ENCODE measurements around the gene CABCOCO1. TPM values are rescaled to one million over a fixed set of nuclear protein-coding genes. Genes with fewer than 3 reads are reported as not detected.

The CABCOCO1 gene
- not detected for total RNA-seq

DNA sequence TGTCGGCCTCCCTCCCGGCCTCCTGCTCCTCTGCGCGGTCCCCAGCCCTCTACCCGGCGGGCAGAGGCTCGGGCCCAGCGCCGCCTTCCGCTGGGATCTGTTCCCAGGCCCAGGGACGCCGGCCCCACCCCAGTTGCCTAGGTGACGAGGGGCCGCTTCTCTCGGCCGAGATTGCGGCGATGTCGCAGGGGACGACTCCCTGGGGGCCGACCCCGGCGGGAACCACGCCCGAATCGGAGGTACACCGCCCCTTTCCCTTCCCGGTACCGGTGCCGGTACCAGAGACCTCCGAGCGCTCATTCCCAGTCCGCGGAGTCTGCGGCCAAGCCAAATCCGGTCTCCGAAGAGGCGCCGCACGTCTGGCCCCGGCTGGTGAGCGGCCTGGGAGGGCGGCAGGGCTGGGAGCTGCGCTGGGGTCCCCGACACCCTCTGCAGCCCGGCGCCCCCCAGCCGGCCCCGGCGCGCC lies at the start of gene CABCOCO1:
TSS of gene CABCOCO1 (plus strand) at position 136 of the 466 bp plus-strand sequence. CDS start at position 180, 44 bp downstream.
- H3K27me3 Mint-ChIP-seq, result peaks cover 41% of the 10 kb centered on the region
- no peak within 1 kb of the TSS for H3K4me3 Mint-ChIP-seq
- ATAC-seq, result no peak
- H3K4me1 Mint-ChIP-seq, result no peaks in the 10 kb centered on the region
- H3K27ac Mint-ChIP-seq, result no peak within 1 kb of the TSS
- CTCF ChIA-PET, result no interaction called here
- DNase-seq, result no peak
- H3K9me3 Mint-ChIP-seq (ENCODE audit: low read depth), result no peaks in the 10 kb centered on the region
- no peaks in the 10 kb centered on the region for H3K36me3 Mint-ChIP-seq

DNA sequence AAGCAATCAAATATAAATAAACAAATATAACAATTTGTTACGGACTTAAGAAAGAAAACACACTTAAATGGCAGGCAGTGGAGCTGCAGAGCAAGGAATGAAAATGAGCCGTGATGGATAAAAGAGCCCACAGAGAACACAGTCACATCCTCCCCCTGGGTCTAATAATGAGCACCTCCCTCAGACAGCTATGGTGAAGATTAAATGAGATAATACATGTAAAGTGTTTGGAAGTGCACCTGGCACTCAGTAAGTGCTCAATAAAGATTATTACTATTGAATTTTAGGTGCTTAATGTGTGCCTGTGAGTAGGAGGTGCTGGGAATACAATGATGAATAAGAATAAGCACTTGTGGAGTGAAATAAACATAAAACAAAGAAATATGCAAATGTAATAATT lies 49.1 kb upstream of the CABCOCO1 start:
- Mint-ChIP-seq H3K4me3 (no peak overlapping the region), H3K27ac (no peak overlapping the region), H3K36me3 (no peaks in the 10 kb centered on the region), H3K4me1 (no peaks in the 10 kb centered on the region), H3K27me3 (peaks cover 11% of the 10 kb centered on the region), H3K9me3 (ENCODE audit: low read depth) (no peaks in the 10 kb centered on the region)
- CTCF ChIA-PET, result no interaction called here
- ATAC-seq, result no peak
- DNase-seq, result no peak

DNA sequence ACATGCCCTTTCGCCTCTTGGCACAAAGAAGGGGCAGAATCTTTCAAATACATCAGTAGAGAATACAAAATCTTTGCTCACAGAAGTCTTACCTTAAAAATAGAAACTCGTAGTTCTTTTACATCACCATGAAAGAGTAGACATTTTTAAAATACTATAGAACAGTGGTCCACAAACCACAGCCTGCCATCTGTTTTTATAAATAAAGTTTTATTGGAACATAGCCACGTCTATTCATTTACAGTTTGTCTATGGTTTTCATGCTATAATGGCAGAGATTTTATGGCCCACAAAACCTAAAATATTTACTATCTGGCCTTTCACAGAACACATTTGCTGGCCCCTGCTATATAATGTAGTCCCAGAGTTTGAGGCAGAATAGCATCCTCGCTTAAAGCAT lies 46.1 kb upstream of the CABCOCO1 start:
- no peaks in the 10 kb centered on the region for H3K36me3 Mint-ChIP-seq
- H3K9me3 Mint-ChIP-seq (ENCODE audit: low read depth), result no peaks in the 10 kb centered on the region
- no peak overlapping the region for H3K4me3 Mint-ChIP-seq
- H3K27me3 Mint-ChIP-seq, result peaks cover 15% of the 10 kb centered on the region
- no peaks in the 10 kb centered on the region for H3K4me1 Mint-ChIP-seq
- no peak overlapping the region for H3K27ac Mint-ChIP-seq
- DNase-seq (no peak), ATAC-seq (no peak)
- CTCF ChIA-PET, result no interaction called here

DNA sequence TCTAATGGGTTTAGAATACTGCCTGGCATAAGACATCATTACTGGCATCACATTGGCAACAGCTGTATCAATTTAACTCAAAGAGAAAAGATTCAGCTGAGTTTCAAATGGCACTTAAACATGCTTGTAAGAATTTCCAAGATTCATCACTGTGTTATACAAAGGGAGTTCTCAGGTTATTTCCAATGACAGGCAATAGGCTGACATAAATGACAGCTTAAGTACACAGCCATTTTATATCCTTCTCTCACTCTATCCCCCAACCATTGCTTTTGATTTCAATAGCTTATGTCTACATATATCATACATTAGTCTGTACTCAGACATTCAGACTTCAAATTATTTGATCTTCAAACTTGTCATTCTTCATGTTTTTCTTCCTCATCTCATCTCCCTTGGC lies 45.5 kb upstream of the CABCOCO1 start:
- CTCF ChIA-PET, result no interaction called here
- no peaks in the 10 kb centered on the region for H3K36me3 Mint-ChIP-seq
- H3K9me3 Mint-ChIP-seq (ENCODE audit: low read depth), result no peaks in the 10 kb centered on the region
- no peak for DNase-seq
- H3K4me3 Mint-ChIP-seq, result no peak overlapping the region
- H3K27me3 Mint-ChIP-seq, result peaks cover 16% of the 10 kb centered on the region
- no peak for ATAC-seq
- H3K4me1 Mint-ChIP-seq, result no peaks in the 10 kb centered on the region
- no peak overlapping the region for H3K27ac Mint-ChIP-seq

DNA sequence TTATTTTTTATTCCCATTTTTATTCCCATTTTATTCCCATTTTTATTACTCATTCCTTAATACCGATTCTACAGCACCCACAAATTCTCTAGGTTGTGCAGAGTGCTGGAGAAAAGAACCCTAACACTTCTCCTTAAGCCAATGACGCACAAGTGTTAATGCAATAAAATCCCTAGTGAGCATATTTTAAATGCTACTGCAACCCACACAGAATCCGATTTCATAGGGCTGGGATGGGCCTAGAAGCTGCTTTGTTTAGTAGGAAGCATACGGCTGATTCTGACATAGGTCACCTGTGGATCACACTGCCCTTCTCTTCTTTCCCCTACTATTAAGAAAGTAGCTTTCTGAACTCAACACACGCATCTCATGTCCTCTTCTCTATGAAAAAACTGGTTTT lies 45.1 kb upstream of the CABCOCO1 start:
- Mint-ChIP-seq H3K27me3 (peaks cover 12% of the 10 kb centered on the region), H3K9me3 (ENCODE audit: low read depth) (no peaks in the 10 kb centered on the region), H3K36me3 (no peaks in the 10 kb centered on the region), H3K27ac (no peak overlapping the region), H3K4me1 (no peaks in the 10 kb centered on the region), H3K4me3 (no peak overlapping the region)
- CTCF ChIA-PET, result no interaction called here
- DNase-seq (no peak), ATAC-seq (no peak)

DNA sequence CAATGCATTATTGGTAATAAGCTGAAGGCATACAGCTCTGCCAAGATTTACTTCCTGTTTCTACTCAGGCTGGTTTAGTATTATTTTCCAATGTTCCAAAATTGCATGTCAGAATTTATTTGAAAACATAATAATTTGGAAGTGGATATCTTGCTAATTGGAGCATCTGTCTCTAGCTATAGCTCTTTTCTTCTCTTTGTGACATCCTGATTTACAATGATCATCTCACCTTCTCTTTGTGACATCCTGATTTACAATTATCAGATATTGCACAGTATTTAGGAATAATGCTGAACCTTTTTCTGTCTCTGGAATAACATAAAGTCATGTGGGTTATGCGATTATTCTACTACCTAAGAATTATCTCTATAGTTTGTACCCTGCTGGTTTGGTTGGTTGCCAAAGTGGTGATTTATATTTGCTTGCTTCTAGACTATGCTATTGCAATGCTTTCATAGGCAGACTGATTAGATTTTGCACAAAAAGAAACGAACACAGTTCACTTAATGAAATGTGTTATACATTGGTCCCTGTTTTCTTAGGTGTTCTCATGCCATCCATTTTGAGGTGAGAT lies 44.3 kb upstream of the CABCOCO1 start:
- Mint-ChIP-seq H3K4me1 (no peaks in the 10 kb centered on the region), H3K9me3 (ENCODE audit: low read depth) (no peaks in the 10 kb centered on the region), H3K36me3 (no peaks in the 10 kb centered on the region), H3K27me3 (peaks cover 15% of the 10 kb centered on the region), H3K4me3 (no peak overlapping the region), H3K27ac (no peak overlapping the region)
- ATAC-seq, result no peak
- CTCF ChIA-PET, result no interaction called here
- DNase-seq, result no peak

GRCh38 chr10:61620506-61620905 lies 42.2 kb upstream of the CABCOCO1 start:
- H3K27ac Mint-ChIP-seq, result no peak overlapping the region
- CTCF ChIA-PET, result no interaction called here
- H3K4me1 Mint-ChIP-seq, result no peaks in the 10 kb centered on the region
- no peaks in the 10 kb centered on the region for H3K9me3 Mint-ChIP-seq (ENCODE audit: low read depth)
- H3K27me3 Mint-ChIP-seq, result peaks cover 17% of the 10 kb centered on the region
- no peaks in the 10 kb centered on the region for H3K36me3 Mint-ChIP-seq
- DNase-seq, result no peak
- ATAC-seq, result no peak
- no peak overlapping the region for H3K4me3 Mint-ChIP-seq

GRCh38 chr10:61621605-61622051 lies 41.1 kb upstream of the CABCOCO1 start:
- H3K4me3 Mint-ChIP-seq, result no peak overlapping the region
- DNase-seq (no peak), ATAC-seq (no peak)
- CTCF ChIA-PET, result no interaction called here
- no peak overlapping the region for H3K27ac Mint-ChIP-seq
- H3K4me1 Mint-ChIP-seq, result no peaks in the 10 kb centered on the region
- peaks cover 21% of the 10 kb centered on the region for H3K27me3 Mint-ChIP-seq
- no peaks in the 10 kb centered on the region for H3K36me3 Mint-ChIP-seq
- H3K9me3 Mint-ChIP-seq (ENCODE audit: low read depth), result no peaks in the 10 kb centered on the region

GRCh38 chr10:61623161-61623560 lies 39.6 kb upstream of the CABCOCO1 start:
- Mint-ChIP-seq H3K4me3 (no peak overlapping the region), H3K9me3 (ENCODE audit: low read depth) (no peaks in the 10 kb centered on the region), H3K36me3 (no peaks in the 10 kb centered on the region), H3K4me1 (no peaks in the 10 kb centered on the region), H3K27ac (no peak overlapping the region), H3K27me3 (peaks cover 19% of the 10 kb centered on the region)
- DNase-seq (no peak), ATAC-seq (no peak)
- CTCF ChIA-PET, result no interaction called here

- DNase-seq (no peak), ATAC-seq (no peak)
- Mint-ChIP-seq H3K9me3 (ENCODE audit: low read depth) (no peaks in the 10 kb centered on the region), H3K36me3 (no peaks in the 10 kb centered on the region), H3K4me1 (no peaks in the 10 kb centered on the region), H3K27me3 (peaks cover 26% of the 10 kb centered on the region), H3K4me3 (no peak overlapping the region), H3K27ac (no peak overlapping the region)
- CTCF ChIA-PET, result no interaction called here
Observed at GRCh38 chr10:61626209-61626608, 36.5 kb upstream of the CABCOCO1 start.

- CTCF ChIA-PET, result no interaction called here
- ATAC-seq (no peak), DNase-seq (no peak)
- Mint-ChIP-seq H3K9me3 (ENCODE audit: low read depth) (no peaks in the 10 kb centered on the region), H3K4me3 (no peak overlapping the region), H3K27me3 (peaks cover 21% of the 10 kb centered on the region), H3K4me1 (no peaks in the 10 kb centered on the region), H3K27ac (no peak overlapping the region), H3K36me3 (no peaks in the 10 kb centered on the region)
Observed at GRCh38 chr10:61627266-61627665, 35.5 kb upstream of the CABCOCO1 start.

GRCh38 chr10:61628151-61628874 lies 34.4 kb upstream of the CABCOCO1 start:
- Mint-ChIP-seq H3K4me1 (no peaks in the 10 kb centered on the region), H3K36me3 (no peaks in the 10 kb centered on the region), H3K9me3 (ENCODE audit: low read depth) (no peaks in the 10 kb centered on the region), H3K27ac (no peak overlapping the region), H3K4me3 (no peak overlapping the region), H3K27me3 (peaks cover 17% of the 10 kb centered on the region)
- DNase-seq (no peak), ATAC-seq (no peak)
- CTCF ChIA-PET, result no interaction called here

DNA sequence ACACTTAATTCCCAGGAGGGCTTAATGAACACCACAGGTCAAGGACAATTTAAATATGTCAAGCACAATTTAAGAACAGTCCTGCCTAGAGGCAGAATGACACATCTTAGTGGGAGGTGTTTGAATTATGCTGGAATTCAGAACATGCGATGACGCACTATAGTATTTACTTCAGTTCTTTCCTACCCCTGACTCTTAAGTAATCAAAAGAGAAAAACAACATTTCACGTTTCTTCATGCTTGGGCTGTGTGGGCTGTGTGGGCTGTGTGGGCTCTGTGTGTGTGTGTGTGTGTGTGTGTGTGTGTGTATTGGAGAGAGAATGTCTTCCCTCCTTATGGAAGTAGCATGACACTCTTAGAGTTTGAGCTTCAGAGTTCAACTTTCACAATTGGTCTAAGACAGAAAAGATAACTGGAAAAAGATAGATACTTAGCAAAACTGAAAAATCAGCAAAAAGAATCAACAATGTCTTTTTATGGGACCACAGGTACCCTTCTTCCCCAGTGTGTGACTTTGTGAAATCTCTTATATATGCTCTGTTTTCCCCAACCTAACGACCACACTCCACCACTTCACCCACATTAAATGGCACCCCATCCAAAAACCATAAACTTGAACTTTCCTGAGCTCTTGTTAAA lies 33.7 kb upstream of the CABCOCO1 start:
- Mint-ChIP-seq H3K4me1 (no peaks in the 10 kb centered on the region), H3K9me3 (ENCODE audit: low read depth) (no peaks in the 10 kb centered on the region)
- CTCF ChIA-PET, result no interaction called here

DNA sequence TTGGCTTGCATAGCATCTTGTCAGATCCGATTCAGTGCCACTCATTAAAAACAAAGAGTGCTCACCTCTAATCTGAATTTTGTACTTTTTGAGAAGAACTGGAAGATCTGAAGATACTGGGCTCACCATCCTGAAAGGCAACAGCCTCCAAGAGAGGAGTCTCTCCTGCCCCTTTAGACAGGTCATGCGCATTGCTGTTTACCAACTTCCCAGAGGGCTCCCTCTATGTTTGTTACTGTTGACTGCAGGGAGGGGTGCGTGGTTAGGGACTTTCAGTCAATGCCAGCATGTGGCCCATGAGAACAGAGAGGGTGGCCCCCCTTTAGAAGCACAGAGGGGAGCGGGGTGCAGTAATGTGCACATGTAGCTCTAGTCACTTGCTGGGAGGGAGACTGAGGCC lies 33.2 kb upstream of the CABCOCO1 start:
- Mint-ChIP-seq H3K4me3 (no peak overlapping the region), H3K36me3 (no peaks in the 10 kb centered on the region), H3K27ac (no peak overlapping the region), H3K9me3 (ENCODE audit: low read depth) (no peaks in the 10 kb centered on the region), H3K27me3 (peaks cover 15% of the 10 kb centered on the region), H3K4me1 (no peaks in the 10 kb centered on the region)
- CTCF ChIA-PET, result no interaction called here
- DNase-seq (no peak), ATAC-seq (no peak)

More for the DNA sequence above, 33.7 kb upstream of the CABCOCO1 start:
- ATAC-seq, result no peak
- H3K27me3 Mint-ChIP-seq, result peaks cover 15% of the 10 kb centered on the region
- H3K27ac Mint-ChIP-seq, result no peak overlapping the region
- no peak overlapping the region for H3K4me3 Mint-ChIP-seq
- H3K36me3 Mint-ChIP-seq, result no peaks in the 10 kb centered on the region
- DNase-seq, result no peak

Measured in activated CD8-positive, alpha-beta memory T cell treated with anti-CD3 and anti-CD28 coated beads, Interleukin-2, amount 10 ng/mL, durations not matched to agents 7 days and 5 days (primary cell).